ENCODE measurements around the gene LRRC47.

The LRRC47 gene

GRCh38 chr1:3772715-3773571, 23.4 kb downstream of the LRRC47 start, which contains the start of gene SMIM1:
SMIM1 (plus strand) TSS chr1:3772749; CDS start chr1:3775374, 2,625 bp downstream.
- DNase-seq = no peak

- peak in 45 of 51 donors; percentile 5 to 86 (median 55) for DNase-seq
These were observed 24.1 kb downstream of the LRRC47 start for GRCh38 chr1:3772027-3772714.

- DNase-seq = no peak
These were observed 24.9 kb downstream of the LRRC47 start for GRCh38 chr1:3771108-3772026.

GRCh38 chr1:3770047-3770765, 26.1 kb downstream of the LRRC47 start:
- no peak for DNase-seq

GRCh38 chr1:3768811-3769390, 27.4 kb downstream of the LRRC47 start:
- DNase-seq = no peak

- no peak for DNase-seq
These were observed 28.9 kb downstream of the LRRC47 start for GRCh38 chr1:3767328-3767925.

- no peak for DNase-seq
These were observed 32.8 kb downstream of the LRRC47 start for GRCh38 chr1:3763351-3764125.

- DNase-seq = no peak
These were observed 33.4 kb downstream of the LRRC47 start for GRCh38 chr1:3762873-3763228.

GRCh38 chr1:3762151-3762872, 34.0 kb downstream of the LRRC47 start:
- no peak for DNase-seq

GRCh38 chr1:3761296-3762010, 34.8 kb downstream of the LRRC47 start:
- DNase-seq = no peak

GRCh38 chr1:3759796-3760195, 36.5 kb downstream of the LRRC47 start:
- no peak for DNase-seq

GRCh38 chr1:3759164-3759563, 37.1 kb downstream of the LRRC47 start:
- no peak for DNase-seq

GRCh38 chr1:3756394-3756793, 39.9 kb downstream of the LRRC47 start:
- no peak for DNase-seq

GRCh38 chr1:3753656-3754454, 42.4 kb downstream of the LRRC47 start:
- DNase-seq = no peak

GRCh38 chr1:3752400-3752945, 43.8 kb downstream of the LRRC47 start, which contains the start of gene CCDC27:
CCDC27 (plus strand) TSS chr1:3752450; CDS start chr1:3752482, 32 bp downstream.
- no peak for DNase-seq

- no peak for DNase-seq
These were observed 45.6 kb downstream of the LRRC47 start for GRCh38 chr1:3750741-3751140.

GRCh38 chr1:3749512-3749911, 46.8 kb downstream of the LRRC47 start:
- no peak for DNase-seq
